Stomach (tissue), 4 donors: ENCODE data around the gene FAN1.

Source experiments
- CTCF ChIP-seq, 7 experiments: fragments of 450-650 bp in 4 of 7; fragments of 200-600 bp in 3 of 7; sonication (generic) in 3 of 7; IDR thresholded peaks; one replicate each; pipeline ENCODE4 v1.5.1; 2016 to 2019; ENCODE audit warnings: antibody characterized with exemption in 7 of 7, control low read depth in 2 of 7, mild to moderate bottlenecking in 1 of 7
- POLR2A ChIP-seq, 4 donors: fragments of 450-650 bp; IDR thresholded peaks; one replicate each; pipeline ENCODE4 v1.6.1; 2016; ENCODE audit warnings: antibody characterized with exemption in 4 of 4, control low read depth in 2 of 4, mild to moderate bottlenecking in 1 of 4, moderate library complexity in 1 of 4
- POLR2AphosphoS5 ChIP-seq, 3 donors: sonication (generic); formaldehyde crosslinking; IDR thresholded peaks; one replicate each; pipeline ENCODE4 v1.6.1; 2016; ENCODE audit warnings: antibody characterized with exemption in 3 of 3

- TF ChIP-seq POLR2AphosphoS5 (IDR thresholded peaks at IDR 0.05) = no peak
- TF ChIP-seq CTCF (IDR thresholded peaks at IDR 0.05) = no peak
- no peak for TF ChIP-seq POLR2A (IDR thresholded peaks at IDR 0.05)
Measured at GRCh38 chr15:30882849-30883433, 20.8 kb upstream of the FAN1 start.
